IPS-18c (cell line): ENCODE measurements around the gene DENND6B.

Source experiments
- H3K4me3 ChIP-seq: 2 replicates; pipeline ENCODE4 v1.7.0; 2013; ENCODE audit warnings: low read depth, mild to moderate bottlenecking, low read length, moderate library complexity; ENCODE audit not compliant: insufficient read depth
- H3K9me3 ChIP-seq: one replicate; pipeline ENCODE4 v1.6.1; 2013; ENCODE audit warnings: mild to moderate bottlenecking, low read length, moderate library complexity; ENCODE audit not compliant: control insufficient read depth, insufficient read depth

Gene DENND6B

GRCh38 chr22:50260801-50261614, 65.8 kb downstream of the DENND6B start:
- H3K9me3 ChIP-seq, result no peaks in the 10 kb centered on the region
- H3K4me3 ChIP-seq, result peak overlapping the region; percentile 55

GRCh38 chr22:50260434-50260800, 66.4 kb downstream of the DENND6B start:
- H3K9me3 ChIP-seq, result no peaks in the 10 kb centered on the region
- H3K4me3 ChIP-seq, result peak overlapping the region; percentile 55

- H3K9me3 ChIP-seq, result no peaks in the 10 kb centered on the region
- H3K4me3 ChIP-seq, result no peak overlapping the region
These were observed 67.5 kb downstream of the DENND6B start for GRCh38 chr22:50259302-50259701.
